HCT116 (cell line): ENCODE results near the gene BMP7.

Source experiments
- CEBPB ChIP-seq: IDR thresholded peaks from 2 replicates; pipeline ENCODE4 v1.6.1; 2012; ENCODE audit warnings: low read depth
- EZH2 ChIP-seq: fragments of 200-600 bp; sonication (generic); IDR thresholded peaks from 2 replicates; pipeline ENCODE4 v1.6.1; 2017; ENCODE audit warnings: antibody characterized with exemption, mixed run types
- EZH2phosphoT487 ChIP-seq: fragments of 200-600 bp; IDR thresholded peaks from 2 replicates; pipeline ENCODE4 v1.6.1; 2018; ENCODE audit warnings: antibody characterized with exemption, borderline replicate concordance
- POLR2A ChIP-seq: IDR thresholded peaks from 2 replicates; pipeline ENCODE4 v1.7.0; 2011; ENCODE audit warnings: borderline replicate concordance; ENCODE audit not compliant: insufficient read depth, insufficient read length; ENCODE audit errors: extremely low read depth
- POLR2AphosphoS5 ChIP-seq: IDR thresholded peaks from 2 replicates; pipeline ENCODE4 v1.6.1; 2011; ENCODE audit warnings: mild to moderate bottlenecking, low read depth, low read length, moderate library complexity
- RAD21 ChIP-seq: IDR thresholded peaks from 2 replicates; pipeline ENCODE4 v1.6.1; 2012; ENCODE audit warnings: low read depth, mild to moderate bottlenecking
- SIN3A ChIP-seq: IDR thresholded peaks from 2 replicates; pipeline ENCODE4 v1.6.1; 2012; ENCODE audit warnings: low read depth
- ZFX ChIP-seq: fragments of 450-650 bp; IDR thresholded peaks from 2 replicates; pipeline ENCODE4 v1.6.1; 2017
- ZNF274 ChIP-seq: fragments of 200-500 bp; sonication (Bioruptor generic); IDR thresholded peaks from 2 replicates; pipeline ENCODE4 v1.6.1; 2014; ENCODE audit warnings: mild to moderate bottlenecking, low read depth, low read length, inconsistent platforms
- TF ChIP-seq, protein P1 (sequence below), 3 experiments: fragments of 200-600 bp in 1 of 3; sonication (generic) in 1 of 3; IDR thresholded peaks in 2 of 3; conservative IDR thresholded peaks in 1 of 3; 2 replicates each; pipeline ENCODE4 v1.5.1; 2012 to 2017; ENCODE audit warnings: low read depth in 2 of 3, low read length in 2 of 3, antibody characterized with exemption in 1 of 3, borderline replicate concordance in 1 of 3, control low read depth in 1 of 3, mild to moderate bottlenecking in 1 of 3, mixed read lengths in 1 of 3, mixed run types in 1 of 3, moderate library complexity in 1 of 3; ENCODE audit not compliant: insufficient read depth in 1 of 3
- TF ChIP-seq, protein P2 (sequence below): IDR thresholded peaks from 2 replicates; pipeline ENCODE4 v1.6.1; 2012
- TF ChIP-seq, protein P3 (sequence below): IDR thresholded peaks from 2 replicates; pipeline ENCODE4 v1.6.1; 2012
- TF ChIP-seq, protein P4 (sequence below): IDR thresholded peaks from 2 replicates; pipeline ENCODE4 v1.6.1; 2011; ENCODE audit warnings: mild to moderate bottlenecking, low read length, moderate library complexity; ENCODE audit not compliant: insufficient replicate concordance; ENCODE audit errors: extremely low read depth

DNA sequence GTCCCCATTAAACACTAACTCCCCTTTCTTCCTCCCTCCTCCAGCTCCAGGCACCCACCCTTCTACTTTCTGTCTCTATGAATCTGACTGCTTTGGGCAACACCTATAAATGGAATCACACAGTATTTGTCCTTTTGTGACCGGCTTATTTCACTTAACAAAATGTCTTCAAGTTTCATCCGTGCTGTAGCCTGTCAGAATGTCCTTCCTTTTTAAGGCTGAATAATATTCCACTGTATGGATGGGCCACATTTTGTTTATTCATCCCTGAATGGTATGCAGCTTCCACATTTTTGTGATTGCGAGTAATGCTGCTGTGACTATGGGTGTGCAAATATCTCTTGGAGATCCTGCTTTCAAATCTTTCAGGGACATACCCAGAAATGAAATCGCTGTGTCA, 28.4 kb downstream of the BMP7 start:
- TF ChIP-seq, protein P1, sequence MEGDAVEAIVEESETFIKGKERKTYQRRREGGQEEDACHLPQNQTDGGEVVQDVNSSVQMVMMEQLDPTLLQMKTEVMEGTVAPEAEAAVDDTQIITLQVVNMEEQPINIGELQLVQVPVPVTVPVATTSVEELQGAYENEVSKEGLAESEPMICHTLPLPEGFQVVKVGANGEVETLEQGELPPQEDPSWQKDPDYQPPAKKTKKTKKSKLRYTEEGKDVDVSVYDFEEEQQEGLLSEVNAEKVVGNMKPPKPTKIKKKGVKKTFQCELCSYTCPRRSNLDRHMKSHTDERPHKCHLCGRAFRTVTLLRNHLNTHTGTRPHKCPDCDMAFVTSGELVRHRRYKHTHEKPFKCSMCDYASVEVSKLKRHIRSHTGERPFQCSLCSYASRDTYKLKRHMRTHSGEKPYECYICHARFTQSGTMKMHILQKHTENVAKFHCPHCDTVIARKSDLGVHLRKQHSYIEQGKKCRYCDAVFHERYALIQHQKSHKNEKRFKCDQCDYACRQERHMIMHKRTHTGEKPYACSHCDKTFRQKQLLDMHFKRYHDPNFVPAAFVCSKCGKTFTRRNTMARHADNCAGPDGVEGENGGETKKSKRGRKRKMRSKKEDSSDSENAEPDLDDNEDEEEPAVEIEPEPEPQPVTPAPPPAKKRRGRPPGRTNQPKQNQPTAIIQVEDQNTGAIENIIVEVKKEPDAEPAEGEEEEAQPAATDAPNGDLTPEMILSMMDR (IDR thresholded peaks at IDR 0.05 in 2 of 3, conservative IDR thresholded peaks at IDR 0.05 in 1 of 3; ENCODE audit: borderline replicate concordance in 1 of 3, insufficient read depth in 1 of 3, low read depth in 2 of 3, low read length in 2 of 3): no peak
- TF ChIP-seq EZH2phosphoT487 (no peak), EZH2 (no peak), POLR2A (no peak), RAD21 (no peak), SIN3A (no peak), POLR2AphosphoS5 (no peak), CEBPB (no peak), ZFX (no peak), ZNF274 (no peak)
- TF ChIP-seq, protein P2, sequence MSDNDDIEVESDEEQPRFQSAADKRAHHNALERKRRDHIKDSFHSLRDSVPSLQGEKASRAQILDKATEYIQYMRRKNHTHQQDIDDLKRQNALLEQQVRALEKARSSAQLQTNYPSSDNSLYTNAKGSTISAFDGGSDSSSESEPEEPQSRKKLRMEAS: no peak
- TF ChIP-seq, protein P3, sequence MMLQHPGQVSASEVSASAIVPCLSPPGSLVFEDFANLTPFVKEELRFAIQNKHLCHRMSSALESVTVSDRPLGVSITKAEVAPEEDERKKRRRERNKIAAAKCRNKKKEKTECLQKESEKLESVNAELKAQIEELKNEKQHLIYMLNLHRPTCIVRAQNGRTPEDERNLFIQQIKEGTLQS: no peak
- TF ChIP-seq, protein P4, sequence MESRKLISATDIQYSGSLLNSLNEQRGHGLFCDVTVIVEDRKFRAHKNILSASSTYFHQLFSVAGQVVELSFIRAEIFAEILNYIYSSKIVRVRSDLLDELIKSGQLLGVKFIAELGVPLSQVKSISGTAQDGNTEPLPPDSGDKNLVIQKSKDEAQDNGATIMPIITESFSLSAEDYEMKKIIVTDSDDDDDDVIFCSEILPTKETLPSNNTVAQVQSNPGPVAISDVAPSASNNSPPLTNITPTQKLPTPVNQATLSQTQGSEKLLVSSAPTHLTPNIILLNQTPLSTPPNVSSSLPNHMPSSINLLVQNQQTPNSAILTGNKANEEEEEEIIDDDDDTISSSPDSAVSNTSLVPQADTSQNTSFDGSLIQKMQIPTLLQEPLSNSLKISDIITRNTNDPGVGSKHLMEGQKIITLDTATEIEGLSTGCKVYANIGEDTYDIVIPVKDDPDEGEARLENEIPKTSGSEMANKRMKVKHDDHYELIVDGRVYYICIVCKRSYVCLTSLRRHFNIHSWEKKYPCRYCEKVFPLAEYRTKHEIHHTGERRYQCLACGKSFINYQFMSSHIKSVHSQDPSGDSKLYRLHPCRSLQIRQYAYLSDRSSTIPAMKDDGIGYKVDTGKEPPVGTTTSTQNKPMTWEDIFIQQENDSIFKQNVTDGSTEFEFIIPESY: no peak
